Measurements from ENCODE around the gene GLYATL1B. TPM values are rescaled to one million over a fixed set of nuclear protein-coding genes. Genes with fewer than 3 reads are reported as not detected.
"Not testable (repeated sequence)": the region's sequence is repeated elsewhere in the genome, so short reads cannot be mapped to it uniquely, and the experiment has no call there.

The GLYATL1B gene
- total RNA-seq, 2 donors from 2014 or later: not detected

DNA sequence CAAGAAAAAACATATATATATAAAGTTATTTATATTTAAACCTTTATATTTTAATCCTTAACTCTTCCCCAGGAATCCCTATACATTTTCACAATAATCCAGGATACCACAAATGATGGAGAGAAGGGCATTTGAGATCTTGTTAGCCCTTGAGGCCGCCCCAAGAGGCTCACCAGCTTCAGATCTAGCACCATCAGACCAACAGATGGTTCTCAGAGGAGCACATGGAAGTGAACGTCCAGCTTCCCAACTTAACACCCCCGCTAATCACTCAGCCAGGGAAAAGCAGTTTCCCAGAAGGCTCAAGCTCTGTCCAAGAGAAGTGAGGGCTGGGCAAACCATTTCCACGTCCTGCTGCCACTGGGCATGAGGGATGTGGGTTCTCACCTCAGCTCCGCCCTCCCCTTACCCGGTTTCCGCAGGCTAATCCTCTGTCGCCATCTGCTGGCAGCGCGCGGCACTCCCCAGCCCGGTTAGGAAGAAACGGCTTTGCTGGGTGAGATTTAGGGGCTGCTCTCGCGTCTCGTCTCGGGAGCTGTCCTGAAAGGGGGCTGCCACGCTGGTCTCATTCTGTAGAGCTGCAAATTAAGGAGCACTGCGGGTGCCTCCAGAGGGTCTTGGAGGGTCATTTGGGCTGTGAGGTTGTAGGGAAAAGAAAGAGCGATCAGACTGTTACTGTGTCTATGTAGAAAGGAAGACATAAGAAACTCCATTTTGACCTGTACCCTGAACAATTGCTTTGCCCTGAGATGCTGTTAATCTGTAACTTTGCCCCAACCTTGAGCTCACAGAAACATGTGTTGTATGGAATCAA, 49.7 kb downstream of the GLYATL1B start:
- WGBS: 15% methylated on average over 20 of the region's 20 CpGs
- no peak overlapping the region for H3K4me3 ChIP-seq
- H3K36me3 ChIP-seq: no peaks in the 10 kb centered on the region
- H3K9me3 ChIP-seq: no peaks in the 10 kb centered on the region
- intact Hi-C loops (cut with DNase I): no loop called here
- peak; percentile 73 for DNase-seq (ENCODE audit: low spot score)
- no peak for TF ChIP-seq POLR2A (IDR thresholded peaks at IDR 0.05)
- TF ChIP-seq POLR2AphosphoS5 (IDR thresholded peaks at IDR 0.05): peak; percentile 32
- peak; percentile 85 to 93 (median 92) for TF ChIP-seq CTCF (IDR thresholded peaks at IDR 0.05)
- no peak overlapping the region for H3K27ac ChIP-seq
- no peaks in the 10 kb centered on the region for H3K4me1 ChIP-seq (replicated peaks)
- H3K27me3 ChIP-seq (replicated peaks; ENCODE audit: insufficient read depth): no peaks in the 10 kb centered on the region

GRCh38 chr11:59136551-59136950, 50.4 kb downstream of the GLYATL1B start:
- DNase-seq (ENCODE audit: low spot score); H3K36me3 ChIP-seq; H3K27ac ChIP-seq; H3K4me1 ChIP-seq (replicated peaks); H3K9me3 ChIP-seq; H3K4me3 ChIP-seq; intact Hi-C loops (cut with DNase I); H3K27me3 ChIP-seq (replicated peaks; ENCODE audit: insufficient read depth): not testable (repeated sequence)
- WGBS: 81% methylated on average over 6 of the region's 6 CpGs

DNA sequence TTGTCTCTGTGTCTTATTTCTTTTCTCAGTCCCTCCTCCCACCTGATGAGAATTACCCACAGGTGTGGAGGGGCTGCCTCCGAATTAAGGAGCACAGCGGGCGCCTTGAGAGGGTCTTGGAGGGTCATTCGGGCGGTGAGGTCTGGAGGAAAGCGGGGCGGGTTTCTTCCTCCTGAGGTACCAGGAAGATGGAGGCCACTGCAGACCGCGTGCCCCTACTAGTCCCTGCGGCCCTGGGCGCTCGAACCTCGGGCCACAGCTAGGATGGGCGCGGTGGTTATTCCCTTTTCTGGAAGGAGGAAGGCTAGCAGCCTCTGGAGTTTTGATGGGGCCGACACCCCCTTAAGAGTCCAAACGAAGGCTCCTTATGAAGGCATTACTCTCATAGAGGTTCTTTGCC, 51.1 kb downstream of the GLYATL1B start:
- no peak overlapping the region for H3K4me3 ChIP-seq
- H3K9me3 ChIP-seq: no peaks in the 10 kb centered on the region
- no peaks in the 10 kb centered on the region for H3K36me3 ChIP-seq
- 96% methylated on average over 17 of the region's 17 CpGs for WGBS
- intact Hi-C loops (cut with DNase I): no loop called here
- H3K27ac ChIP-seq: no peak overlapping the region
- DNase-seq (ENCODE audit: low spot score): no peak
- H3K27me3 ChIP-seq (replicated peaks; ENCODE audit: insufficient read depth): no peaks in the 10 kb centered on the region
- H3K4me1 ChIP-seq (replicated peaks): no peaks in the 10 kb centered on the region
- TF ChIP-seq POLR2AphosphoS5 (IDR thresholded peaks at IDR 0.05) (no peak), POLR2A (IDR thresholded peaks at IDR 0.05) (no peak), CTCF (IDR thresholded peaks at IDR 0.05) (no peak)

DNA sequence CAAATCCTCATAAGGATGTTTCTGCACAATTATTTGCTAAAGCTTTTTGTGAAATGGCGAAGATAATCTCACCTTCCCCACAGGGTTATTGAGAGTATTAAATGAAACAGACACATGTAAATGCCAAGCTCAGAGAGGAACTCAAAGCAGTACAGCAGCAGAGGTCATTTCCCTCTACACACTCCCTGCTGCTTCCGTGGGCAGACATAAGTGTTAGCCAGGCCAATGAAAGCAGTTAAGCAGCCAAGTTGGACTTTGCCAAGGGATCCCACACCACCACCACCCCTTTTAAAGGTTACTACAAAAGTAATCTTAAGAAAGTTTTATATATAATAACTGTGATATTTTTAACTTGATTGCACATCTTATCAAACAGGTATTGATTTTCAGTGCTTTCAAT, 52.5 kb downstream of the GLYATL1B start:
- no peak for TF ChIP-seq CTCF (IDR thresholded peaks at IDR 0.05)
- TF ChIP-seq POLR2AphosphoS5 (IDR thresholded peaks at IDR 0.05): no peak
- TF ChIP-seq POLR2A (IDR thresholded peaks at IDR 0.05): no peak
- intact Hi-C loops (cut with DNase I): no loop called here
- no peak for DNase-seq (ENCODE audit: low spot score)
- Histone ChIP-seq H3K9me3 (no peaks in the 10 kb centered on the region), H3K4me1 (replicated peaks) (no peaks in the 10 kb centered on the region), H3K36me3 (no peaks in the 10 kb centered on the region), H3K4me3 (no peak overlapping the region), H3K27me3 (replicated peaks; ENCODE audit: insufficient read depth) (no peaks in the 10 kb centered on the region), H3K27ac (no peak overlapping the region)
- WGBS: 58% methylated on average over 2 of the region's 2 CpGs

DNA sequence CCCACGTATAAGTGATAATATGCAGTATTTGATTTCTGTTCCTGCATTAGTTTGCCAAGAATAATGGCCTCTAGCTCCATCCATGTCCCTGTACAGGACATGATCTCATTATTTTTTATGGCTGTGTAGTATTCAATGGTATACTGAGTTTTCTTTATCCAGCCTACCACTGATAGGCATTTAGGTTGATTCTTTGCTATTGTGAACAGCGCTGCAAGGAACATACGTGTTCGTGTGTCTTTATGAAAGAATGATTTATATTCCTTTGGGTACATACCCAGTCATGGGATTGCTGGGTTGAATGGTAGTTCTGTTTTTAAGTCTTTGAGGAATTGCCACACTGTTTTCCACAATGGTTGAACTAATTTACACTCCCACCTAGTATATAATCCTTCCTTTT, 55.1 kb downstream of the GLYATL1B start:
- intact Hi-C loops (cut with DNase I): loop anchor here (5.0 to 10.0 kb wide), 3 partner anchors 564 to 1716 kb away; partner anchors contain the start of genes LPXN, SLC43A3, STX3 and ZFP91

More for the DNA sequence above, 55.1 kb downstream of the GLYATL1B start:
- no peak overlapping the region for H3K4me3 ChIP-seq
- DNase-seq (ENCODE audit: low spot score): no peak
- no peak for TF ChIP-seq POLR2AphosphoS5 (IDR thresholded peaks at IDR 0.05)
- no peak for TF ChIP-seq CTCF (IDR thresholded peaks at IDR 0.05)
- no peak for TF ChIP-seq POLR2A (IDR thresholded peaks at IDR 0.05)
- no peaks in the 10 kb centered on the region for H3K27me3 ChIP-seq (replicated peaks; ENCODE audit: insufficient read depth)
- WGBS: 94% methylated on average over 4 of the region's 4 CpGs
- H3K9me3 ChIP-seq: no peaks in the 10 kb centered on the region
- no peaks in the 10 kb centered on the region for H3K36me3 ChIP-seq
- no peak overlapping the region for H3K27ac ChIP-seq
- peaks cover 5% of the 10 kb centered on the region for H3K4me1 ChIP-seq (replicated peaks)

Data from prostate gland (tissue), 2 donors.